Loucy (cell line): ENCODE results near the gene TBC1D1.

ENCODE experiments used
- CTCF ChIP-seq: fragments of 200-600 bp; sonication (generic); conservative IDR thresholded peaks from 2 replicates; pipeline ENCODE4 v1.5.1; 2014; ENCODE audit warnings: mild to moderate bottlenecking, antibody characterized with exemption, low read length
- EZH2phosphoT487 ChIP-seq: fragments of 200-600 bp; IDR thresholded peaks from 2 replicates; pipeline ENCODE4 v1.6.1; 2018; ENCODE audit warnings: antibody characterized with exemption, mild to moderate bottlenecking, moderate library complexity, borderline replicate concordance

GRCh38 chr4:37968747-37969146 lies 77.9 kb downstream of the TBC1D1 start:
- no peak for TF ChIP-seq CTCF
- TF ChIP-seq EZH2phosphoT487, result no peak
